GM19193 (cell line): ENCODE measurements around the gene RHOT2.

Experiments
- POLR2A ChIP-seq: IDR thresholded peaks from 4 replicates; pipeline ENCODE4 v1.6.1; 2011; ENCODE audit not compliant: insufficient read depth, insufficient read length; ENCODE audit errors: extremely low read depth

RHOT2 gene

GRCh38 chr16:667780-668518 is at the start of gene RHOT2:
Gene RHOT2 (plus strand): TSS chr16:668132. CDS start chr16:668200, 68 bp downstream.
- TF ChIP-seq POLR2A: peak; percentile 89

GRCh38 chr16:619476-620100 is 48.3 kb upstream of the RHOT2 start:
- no peak for TF ChIP-seq POLR2A

GRCh38 chr16:620700-621525 is 47.0 kb upstream of the RHOT2 start:
- TF ChIP-seq POLR2A: no peak

GRCh38 chr16:621526-622105 is 46.3 kb upstream of the RHOT2 start:
- no peak for TF ChIP-seq POLR2A

GRCh38 chr16:622920-623280 is 45.0 kb upstream of the RHOT2 start:
- no peak for TF ChIP-seq POLR2A

GRCh38 chr16:624526-625070 is 43.3 kb upstream of the RHOT2 start:
- TF ChIP-seq POLR2A: no peak

GRCh38 chr16:625117-625976 is 42.6 kb upstream of the RHOT2 start:
- no peak for TF ChIP-seq POLR2A

- TF ChIP-seq POLR2A: no peak
Measured at GRCh38 chr16:625977-626765, 41.8 kb upstream of the RHOT2 start.

- no peak for TF ChIP-seq POLR2A
Measured at GRCh38 chr16:626787-627453, 41.0 kb upstream of the RHOT2 start.

- no peak for TF ChIP-seq POLR2A
Measured at GRCh38 chr16:627454-628239, 40.3 kb upstream of the RHOT2 start.

- no peak for TF ChIP-seq POLR2A
Measured at GRCh38 chr16:628321-629061, 39.4 kb upstream of the RHOT2 start.
